Measurements from ENCODE around the gene KNDC1.

GRCh38 chr10:133207627-133208026, 47.6 kb downstream of the KNDC1 start:
- TF ChIP-seq POLR2AphosphoS5 (IDR thresholded peaks at IDR 0.05; ENCODE audit: borderline replicate concordance, low read depth, low read length), result no peak
- TF ChIP-seq EZH2 (IDR thresholded peaks at IDR 0.05), result no peak
- no peak for TF ChIP-seq FOXP2 (optimal IDR thresholded peaks at IDR 0.05; ENCODE audit: control extremely low read depth, extremely low read length, insufficient read depth)

All from SK-N-MC (cell line).